SK-N-MC (cell line): ENCODE results near the gene ABHD18.

Source experiments
- EZH2 ChIP-seq: fragments of 200-600 bp; sonication (generic); IDR thresholded peaks from one replicate; pipeline ENCODE4 v1.6.1; 2017; ENCODE audit warnings: antibody characterized with exemption
- POLR2AphosphoS5 ChIP-seq: IDR thresholded peaks from 2 replicates; pipeline ENCODE4 v1.6.1; 2012; ENCODE audit warnings: mild to moderate bottlenecking, low read depth, low read length, borderline replicate concordance

DNA sequence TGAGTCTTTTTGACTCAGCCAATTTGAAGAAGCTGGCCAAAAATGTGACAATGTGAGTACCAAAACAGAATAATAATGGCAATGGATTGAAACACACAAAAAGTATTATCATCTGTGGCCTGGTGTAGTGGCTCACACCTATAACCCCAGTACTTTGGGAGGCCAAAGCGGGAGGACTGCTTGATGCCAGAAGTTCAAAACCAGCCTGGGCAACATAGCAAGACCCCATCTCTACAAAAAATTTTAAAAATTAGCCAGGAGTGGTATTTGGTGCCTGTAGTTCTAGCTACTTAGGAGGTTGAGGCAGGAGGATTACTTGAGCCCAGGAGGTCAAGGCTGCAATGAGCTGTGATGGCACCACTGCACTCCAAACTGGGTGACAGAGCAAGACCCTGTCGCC is 43.0 kb upstream of the ABHD18 start:
- no peak for TF ChIP-seq EZH2
- TF ChIP-seq POLR2AphosphoS5, result no peak
